Aorta (tissue), 5 donors: Measurements from ENCODE around the gene ALMS1. TPM values are rescaled to one million over a fixed set of nuclear protein-coding genes. Genes with fewer than 3 reads are reported as not detected.
A peak's percentile ranks its signal among the peaks of the same experiment; 100 is the strongest.
"Not testable (repeated sequence)": the region's sequence is repeated elsewhere in the genome, so short reads cannot be mapped to it uniquely, and the experiment has no call there.

ENCODE experiments used
- ATAC-seq: fragments of 200-7000 bp; cut with Tn5 transposase; one replicate; pipeline ENCODE4 v1.9.1; 2022; ENCODE audit warnings: moderate library complexity; ENCODE audit not compliant: low FRiP score
- DNase-seq, 2 donors: peaks; one replicate each; pipeline ENCODE4 v3.0.0-alpha.2; 2020
- H3K27ac ChIP-seq, 2 donors: one replicate each; pipeline ENCODE4 v1.5.1; 2013; ENCODE audit warnings: low read length in 2 of 2, mild to moderate bottlenecking in 2 of 2, moderate library complexity in 2 of 2, control low read depth in 1 of 2, inconsistent platforms in 1 of 2, low read depth in 1 of 2
- H3K27me3 ChIP-seq, 2 donors: one replicate each; pipeline ENCODE4 v1.6.1; 2013; ENCODE audit warnings: control low read depth in 1 of 2, low read length in 1 of 2, mild to moderate bottlenecking in 1 of 2, moderate library complexity in 1 of 2; ENCODE audit not compliant: insufficient read depth in 2 of 2, control insufficient read depth in 1 of 2
- H3K36me3 ChIP-seq, 2 donors: one replicate each; pipeline ENCODE4 v1.6.1; 2013; ENCODE audit warnings: control low read depth in 1 of 2, low read length in 1 of 2, mild to moderate bottlenecking in 1 of 2; ENCODE audit not compliant: insufficient read depth in 2 of 2, control insufficient read depth in 1 of 2
- H3K4me1 ChIP-seq, 2 donors: one replicate each; pipeline ENCODE4 v1.6.1; 2013; ENCODE audit warnings: low read length in 2 of 2, control low read depth in 1 of 2, mild to moderate bottlenecking in 1 of 2, moderate library complexity in 1 of 2; ENCODE audit not compliant: insufficient read depth in 2 of 2, control insufficient read depth in 1 of 2
- H3K4me3 ChIP-seq, 2 donors: one replicate each; pipeline ENCODE4 v1.5.1; 2013; ENCODE audit warnings: low read length in 2 of 2, control low read depth in 1 of 2, mild to moderate bottlenecking in 1 of 2
- H3K9me3 ChIP-seq: one replicate; pipeline ENCODE4 v1.6.1; 2013; ENCODE audit warnings: mild to moderate bottlenecking, low read length; ENCODE audit not compliant: control insufficient read depth
- WGBS, 2 donors: extraction: QIAGEN DNeasy Blood & Tissue Kit; methylation state at CpG; one replicate each; pipeline ENCODE4 v1.1.7; 2013; 5-methylcytosine and 5-hydroxymethylcytosine counted together
- intact Hi-C, 2 donors: fragments of 100-400 bp; cut with DNase I; formaldehyde crosslinking; loops; one replicate each; pipeline versions ENCODE4 v1.14.2 to v1.15.0; 2022
- long read RNA-seq, 2 donors: library from polyadenylated mRNA; unstranded; transcript quantifications; one replicate each; pipeline ENCODE4 v2.0.0, GENCODE V29; 2020 to 2021
- polyA plus RNA-seq, 2 donors: library from polyadenylated mRNA; stranded (reverse); fragments of 200-250 nt; gene quantifications; one replicate each; pipeline ENCODE4 v1.2.3, GENCODE V29; 2013
- total RNA-seq, 2 donors: library from RNA; stranded (reverse); fragmentation: NEBNext Ultra II Directional; extraction: Animal tissue kit (Norgen Biotek cat#: 25700); gene quantifications; one replicate each; pipeline ENCODE4 v1.2.1, GENCODE V29; 2021
- donor health status: healthy with polysubstance abuse.
- donor health status: Bipolar disorder and iron deficiency.
- donor health status: DM: no; HTN: no; CAD: no.
- donor health status: DM: no; HTN: no; CAD: no.
- donor health status: DM: yes; HTN: yes; CAD: no.

ALMS1 gene, protein sequence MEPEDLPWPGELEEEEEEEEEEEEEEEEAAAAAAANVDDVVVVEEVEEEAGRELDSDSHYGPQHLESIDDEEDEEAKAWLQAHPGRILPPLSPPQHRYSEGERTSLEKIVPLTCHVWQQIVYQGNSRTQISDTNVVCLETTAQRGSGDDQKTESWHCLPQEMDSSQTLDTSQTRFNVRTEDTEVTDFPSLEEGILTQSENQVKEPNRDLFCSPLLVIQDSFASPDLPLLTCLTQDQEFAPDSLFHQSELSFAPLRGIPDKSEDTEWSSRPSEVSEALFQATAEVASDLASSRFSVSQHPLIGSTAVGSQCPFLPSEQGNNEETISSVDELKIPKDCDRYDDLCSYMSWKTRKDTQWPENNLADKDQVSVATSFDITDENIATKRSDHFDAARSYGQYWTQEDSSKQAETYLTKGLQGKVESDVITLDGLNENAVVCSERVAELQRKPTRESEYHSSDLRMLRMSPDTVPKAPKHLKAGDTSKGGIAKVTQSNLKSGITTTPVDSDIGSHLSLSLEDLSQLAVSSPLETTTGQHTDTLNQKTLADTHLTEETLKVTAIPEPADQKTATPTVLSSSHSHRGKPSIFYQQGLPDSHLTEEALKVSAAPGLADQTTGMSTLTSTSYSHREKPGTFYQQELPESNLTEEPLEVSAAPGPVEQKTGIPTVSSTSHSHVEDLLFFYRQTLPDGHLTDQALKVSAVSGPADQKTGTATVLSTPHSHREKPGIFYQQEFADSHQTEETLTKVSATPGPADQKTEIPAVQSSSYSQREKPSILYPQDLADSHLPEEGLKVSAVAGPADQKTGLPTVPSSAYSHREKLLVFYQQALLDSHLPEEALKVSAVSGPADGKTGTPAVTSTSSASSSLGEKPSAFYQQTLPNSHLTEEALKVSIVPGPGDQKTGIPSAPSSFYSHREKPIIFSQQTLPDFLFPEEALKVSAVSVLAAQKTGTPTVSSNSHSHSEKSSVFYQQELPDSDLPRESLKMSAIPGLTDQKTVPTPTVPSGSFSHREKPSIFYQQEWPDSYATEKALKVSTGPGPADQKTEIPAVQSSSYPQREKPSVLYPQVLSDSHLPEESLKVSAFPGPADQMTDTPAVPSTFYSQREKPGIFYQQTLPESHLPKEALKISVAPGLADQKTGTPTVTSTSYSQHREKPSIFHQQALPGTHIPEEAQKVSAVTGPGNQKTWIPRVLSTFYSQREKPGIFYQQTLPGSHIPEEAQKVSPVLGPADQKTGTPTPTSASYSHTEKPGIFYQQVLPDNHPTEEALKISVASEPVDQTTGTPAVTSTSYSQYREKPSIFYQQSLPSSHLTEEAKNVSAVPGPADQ (N-terminal part only)
- total RNA-seq (10 to 100 TPM; 24.5 to 26.4 TPM), polyA plus RNA-seq (10 to 100 TPM in 1 of 2 donors, 1 to 10 TPM in 1; 8.3 to 15.2 TPM)
- long read RNA-seq, donor 1, partial matches to known transcripts = 6 of 8 reads
- long read RNA-seq, donor 1, other reads (novel, unspliced or antisense) = 2 of 8 reads
- long read RNA-seq, donor 2, partial matches to known transcripts = 3 of 4 reads
- long read RNA-seq, donor 2, other reads (novel, unspliced or antisense) = 1 of 4 reads

DNA sequence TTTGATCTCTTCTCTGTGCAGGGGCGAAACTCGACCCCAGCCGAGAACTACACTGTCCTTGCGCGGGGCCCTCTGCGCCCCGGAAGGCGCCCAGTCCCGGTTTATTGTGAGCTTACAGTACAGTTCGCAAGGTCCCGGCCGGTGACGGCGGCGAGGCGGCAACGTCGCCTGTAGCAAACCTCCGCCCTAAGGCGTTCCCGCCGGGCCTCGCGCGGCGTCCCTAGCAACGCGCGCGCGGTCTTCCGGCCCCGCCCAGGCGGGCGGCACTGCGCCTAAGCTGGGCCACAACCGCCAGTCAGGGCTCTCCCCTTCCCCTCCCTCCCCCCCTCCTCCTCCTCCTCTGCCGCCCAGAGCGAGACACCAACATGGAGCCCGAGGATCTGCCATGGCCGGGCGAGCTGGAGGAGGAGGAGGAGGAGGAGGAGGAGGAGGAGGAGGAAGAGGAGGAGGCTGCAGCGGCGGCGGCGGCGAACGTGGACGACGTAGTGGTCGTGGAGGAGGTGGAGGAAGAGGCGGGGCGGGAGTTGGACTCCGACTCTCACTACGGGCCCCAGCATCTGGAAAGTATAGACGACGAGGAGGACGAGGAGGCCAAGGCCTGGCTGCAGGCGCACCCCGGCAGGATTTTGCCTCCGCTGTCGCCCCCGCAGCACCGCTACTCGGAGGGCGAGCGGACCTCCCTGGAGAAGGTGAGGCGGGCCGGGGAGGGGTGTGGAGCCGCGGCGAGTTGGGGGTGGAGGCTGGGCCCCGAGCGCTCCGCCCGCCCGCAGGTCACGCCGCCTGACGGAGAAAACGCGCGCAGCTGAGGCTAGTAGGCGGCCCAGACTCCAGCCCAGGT is at the start of gene ALMS1:
ALMS1 (plus strand) TSS at position 333 of the 838 bp plus-strand sequence; CDS start at position 366, 33 bp downstream.
- DNase-seq (peak; percentile 94 to 95), ATAC-seq (peak; percentile 98)
- Histone ChIP-seq H3K4me3 (peak within 1 kb of the TSS; percentile 66 to 93), H3K4me1 (peaks cover 2 to 4% of the 10 kb centered on the region in 2 donors), H3K27ac (peak within 1 kb of the TSS in 1 of 2 donors; percentile 72), H3K36me3 (no peaks in the 10 kb centered on the region), H3K27me3 (no peaks in the 10 kb centered on the region), H3K9me3 (no peaks in the 10 kb centered on the region)
- 0% methylated on average over 75 to 84 of the region's 84 CpGs for WGBS, 2 donors
- intact Hi-C loops = loop anchor here in 1 of 2 donors (5.0 to 10.0 kb wide), 2 partner anchors 153 to 501 kb away; partner anchors contain the start of genes CCT7, PRADC1 and SPR

GRCh38 chr2:73337828-73338227 is 47.8 kb upstream of the ALMS1 start:
- H3K4me1 ChIP-seq = no peaks in the 10 kb centered on the region
- H3K27me3 ChIP-seq = peaks cover 0 to 1% of the 10 kb centered on the region in 2 donors
- H3K36me3 ChIP-seq = no peaks in the 10 kb centered on the region
- intact Hi-C loops = no loop called here
- no peak overlapping the region for H3K4me3 ChIP-seq
- ATAC-seq (no peak), DNase-seq (no peak)
- no peak overlapping the region for H3K27ac ChIP-seq
- H3K9me3 ChIP-seq = peaks cover 3% of the 10 kb centered on the region
- WGBS, 2 donors = 37 to 46% methylated on average over 3 of the region's 3 CpGs

- ATAC-seq = no peak
- peaks cover 2% of the 10 kb centered on the region for H3K9me3 ChIP-seq
- H3K27me3 ChIP-seq = peaks cover 0 to 1% of the 10 kb centered on the region in 2 donors
- no peak for DNase-seq
- no peaks in the 10 kb centered on the region for H3K36me3 ChIP-seq
- WGBS, 2 donors = 47 to 49% methylated on average over 3 of the region's 3 CpGs
- H3K4me1 ChIP-seq = no peaks in the 10 kb centered on the region
- intact Hi-C loops = no loop called here
- no peak overlapping the region for H3K27ac ChIP-seq
- no peak overlapping the region for H3K4me3 ChIP-seq
Observed at GRCh38 chr2:73339201-73339600, 46.4 kb upstream of the ALMS1 start.

GRCh38 chr2:73341039-73341438 is 44.6 kb upstream of the ALMS1 start:
- H3K27ac ChIP-seq = no peak overlapping the region
- H3K27me3 ChIP-seq = peaks cover 0 to 1% of the 10 kb centered on the region in 2 donors
- H3K4me3 ChIP-seq = no peak overlapping the region
- H3K36me3 ChIP-seq = no peaks in the 10 kb centered on the region
- H3K4me1 ChIP-seq = no peaks in the 10 kb centered on the region
- no peak for ATAC-seq
- intact Hi-C loops = no loop called here
- 67 to 75% methylated on average over 3 of the region's 3 CpGs for WGBS, 2 donors
- DNase-seq = no peak
- H3K9me3 ChIP-seq = no peaks in the 10 kb centered on the region

DNA sequence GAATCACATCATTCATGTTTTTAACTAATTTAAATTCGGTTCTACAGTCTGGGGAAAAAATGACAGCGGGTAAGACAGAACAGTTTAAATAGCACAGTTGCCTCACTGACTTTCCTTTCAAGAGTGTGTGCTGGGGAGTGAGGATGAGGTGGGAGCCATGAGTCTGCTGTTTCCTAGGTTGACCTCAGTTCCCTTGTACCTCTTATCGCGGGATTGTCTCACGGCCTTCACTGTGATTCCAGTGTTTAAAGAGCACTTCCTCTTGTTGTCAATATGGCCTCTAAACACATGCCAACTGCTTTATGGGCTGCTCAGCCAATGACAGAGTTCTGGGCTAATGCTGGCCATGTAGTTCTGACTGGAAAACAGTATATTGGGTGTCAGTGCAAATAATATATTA is 41.6 kb upstream of the ALMS1 start:
- peaks cover 0 to 1% of the 10 kb centered on the region in 2 donors for H3K27me3 ChIP-seq
- intact Hi-C loops = no loop called here
- 70 to 72% methylated on average over 5 of the region's 5 CpGs for WGBS, 2 donors
- DNase-seq (no peak), ATAC-seq (no peak)
- H3K4me3 ChIP-seq = no peak overlapping the region
- H3K9me3 ChIP-seq = no peaks in the 10 kb centered on the region
- H3K4me1 ChIP-seq = no peaks in the 10 kb centered on the region
- no peaks in the 10 kb centered on the region for H3K36me3 ChIP-seq
- no peak overlapping the region for H3K27ac ChIP-seq

DNA sequence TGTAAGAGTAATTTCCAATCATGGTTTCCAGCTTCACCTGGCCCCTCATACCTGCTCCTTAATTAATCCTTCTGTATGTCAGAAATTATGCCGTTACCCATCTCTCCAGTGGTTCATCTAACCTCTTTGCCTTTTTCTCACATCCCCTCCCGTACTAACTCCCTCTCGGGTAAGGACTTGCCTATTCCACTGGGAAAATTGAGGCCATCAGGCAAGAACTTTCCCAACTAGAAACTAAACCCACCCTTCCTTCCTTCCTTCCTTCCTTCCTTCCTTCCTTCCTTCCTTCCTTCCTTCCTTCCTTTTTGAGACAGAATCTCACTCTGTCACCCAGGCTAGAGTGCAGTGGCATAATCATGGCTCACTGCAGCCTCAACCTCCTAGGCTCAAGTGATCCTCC is 40.9 kb upstream of the ALMS1 start:
- H3K27me3 ChIP-seq, DNase-seq, H3K27ac ChIP-seq, ATAC-seq, intact Hi-C loops, H3K4me3 ChIP-seq, H3K9me3 ChIP-seq, H3K36me3 ChIP-seq, H3K4me1 ChIP-seq: not testable (repeated sequence)
- 83 to 88% methylated on average over 3 of the region's 3 CpGs for WGBS, 2 donors

- WGBS, 2 donors = 55% methylated on average over 4 of the region's 4 CpGs
- Histone ChIP-seq H3K27ac (no peak overlapping the region), H3K36me3 (no peaks in the 10 kb centered on the region), H3K4me1 (no peaks in the 10 kb centered on the region), H3K9me3 (no peaks in the 10 kb centered on the region), H3K4me3 (no peak overlapping the region), H3K27me3 (no peaks in the 10 kb centered on the region)
- intact Hi-C loops = no loop called here
- ATAC-seq = no peak
- no peak for DNase-seq
Observed at GRCh38 chr2:73350035-73350691, 35.5 kb upstream of the ALMS1 start.
